HG03139 (cell line): ENCODE results near the gene SYNCRIP.
"Not testable (repeated sequence)": the region's sequence is repeated elsewhere in the genome, so short reads cannot be mapped to it uniquely, and the experiment has no call there.

Experiments
- ATAC-seq: cut with Tn5 transposase; IDR thresholded peaks from one replicate; pipeline ENCODE4 v1.9.1; 2021; ENCODE audit not compliant: unreplicated experiment

The SYNCRIP gene

GRCh38 chr6:85642774-85643536 is at the start of gene SYNCRIP:
TSS of gene SYNCRIP (minus strand) at chr6:85642886. CDS start at chr6:85641439, 1,447 bp downstream.
- peak; percentile 68 for ATAC-seq

- no peak for ATAC-seq
Observed at GRCh38 chr6:85691478-85691877, 48.8 kb upstream of the SYNCRIP start.

GRCh38 chr6:85690071-85690470 is 47.4 kb upstream of the SYNCRIP start:
- ATAC-seq, result no peak

GRCh38 chr6:85685713-85686112 is 43.0 kb upstream of the SYNCRIP start:
- ATAC-seq, result peak; percentile 71

- ATAC-seq, result no peak
Observed at GRCh38 chr6:85684809-85685171, 42.1 kb upstream of the SYNCRIP start.

GRCh38 chr6:85684133-85684808 is 41.6 kb upstream of the SYNCRIP start:
- no peak for ATAC-seq

GRCh38 chr6:85681899-85682298 is 39.2 kb upstream of the SYNCRIP start:
- ATAC-seq, result not testable (repeated sequence)

GRCh38 chr6:85680388-85680787 is 37.7 kb upstream of the SYNCRIP start:
- no peak for ATAC-seq

- no peak for ATAC-seq
Observed at GRCh38 chr6:85679445-85680123, 36.9 kb upstream of the SYNCRIP start.

GRCh38 chr6:85678602-85679444 is 36.1 kb upstream of the SYNCRIP start:
- peak; percentile 78 for ATAC-seq

- no peak for ATAC-seq
Observed at GRCh38 chr6:85678026-85678601, 35.4 kb upstream of the SYNCRIP start.

- no peak for ATAC-seq
Observed at GRCh38 chr6:85677234-85677956, 34.7 kb upstream of the SYNCRIP start.

- ATAC-seq, result no peak
Observed at GRCh38 chr6:85676086-85676729, 33.5 kb upstream of the SYNCRIP start.

- no peak for ATAC-seq
Observed at GRCh38 chr6:85675030-85675819, 32.5 kb upstream of the SYNCRIP start.

- no peak for ATAC-seq
Observed at GRCh38 chr6:85674604-85675003, 31.9 kb upstream of the SYNCRIP start.

GRCh38 chr6:85673198-85674139 is 30.8 kb upstream of the SYNCRIP start:
- no peak for ATAC-seq

GRCh38 chr6:85672623-85673022 is 29.9 kb upstream of the SYNCRIP start:
- ATAC-seq, result no peak

- ATAC-seq, result no peak
Observed at GRCh38 chr6:85672050-85672449, 29.4 kb upstream of the SYNCRIP start.
